HL-60/S4 treated with retinoic acid at 250 ng/mL for 4 days and 3 days (cell line): ENCODE measurements around the gene SRSF2.
"Not testable (repeated sequence)": the region's sequence is repeated elsewhere in the genome, so short reads cannot be mapped to it uniquely, and the experiment has no call there.

Experiments used
- in situ Hi-C: fragments of 300-500 bp; cut with MboI; formaldehyde crosslinking; loops from 2 replicates; pipeline ENCODE4 v1.7.0; 2022; ENCODE audit warnings: low sequenced_read_pairs

Gene SRSF2

DNA sequence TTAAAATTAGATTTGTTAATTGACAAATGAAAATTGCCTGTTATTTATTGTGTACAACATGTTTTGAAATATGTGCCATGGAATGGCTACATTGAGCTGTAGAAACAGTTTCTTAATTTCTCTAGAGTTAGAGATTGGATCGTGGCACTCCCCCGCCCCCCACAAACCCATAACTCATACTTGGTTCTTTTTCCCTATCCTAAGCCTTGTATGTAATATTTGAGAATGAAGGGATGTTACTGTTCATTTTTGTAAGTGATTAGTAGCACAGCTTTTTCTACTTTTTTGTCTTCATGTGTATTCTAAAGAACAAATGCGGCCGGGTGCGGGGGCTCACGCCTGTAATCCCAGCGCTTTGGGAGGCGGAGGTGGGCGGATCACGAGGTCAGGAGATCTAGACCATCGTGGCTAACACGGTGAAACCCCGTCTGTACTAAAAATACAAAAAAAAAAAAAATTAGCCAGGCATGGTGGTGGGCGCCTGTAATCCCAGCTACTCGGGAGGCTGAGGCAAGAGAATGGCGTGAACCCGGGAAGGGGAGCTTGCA is 2.5 kb upstream of the SRSF2 start:
- in situ Hi-C loops, result not testable (repeated sequence)

DNA sequence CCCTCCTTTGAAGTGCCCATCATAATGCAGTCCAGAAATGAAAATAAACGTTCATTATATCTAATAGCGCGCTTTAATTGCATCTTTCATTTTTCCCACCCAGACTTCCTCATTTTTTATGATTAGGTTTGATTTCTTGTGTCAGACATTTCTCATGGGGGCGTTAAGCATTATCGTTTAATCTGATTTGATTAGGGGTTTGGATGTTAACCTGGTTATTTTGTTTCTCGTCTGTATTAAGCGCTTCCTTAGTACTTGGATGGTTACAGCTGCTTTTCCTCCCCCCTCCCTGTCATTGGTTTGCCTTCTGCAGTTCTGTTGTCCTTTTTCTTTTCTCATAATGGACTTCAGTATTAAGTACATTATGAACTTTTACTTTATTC is 1.3 kb upstream of the SRSF2 start:
- in situ Hi-C loops, result no loop called here

DNA sequence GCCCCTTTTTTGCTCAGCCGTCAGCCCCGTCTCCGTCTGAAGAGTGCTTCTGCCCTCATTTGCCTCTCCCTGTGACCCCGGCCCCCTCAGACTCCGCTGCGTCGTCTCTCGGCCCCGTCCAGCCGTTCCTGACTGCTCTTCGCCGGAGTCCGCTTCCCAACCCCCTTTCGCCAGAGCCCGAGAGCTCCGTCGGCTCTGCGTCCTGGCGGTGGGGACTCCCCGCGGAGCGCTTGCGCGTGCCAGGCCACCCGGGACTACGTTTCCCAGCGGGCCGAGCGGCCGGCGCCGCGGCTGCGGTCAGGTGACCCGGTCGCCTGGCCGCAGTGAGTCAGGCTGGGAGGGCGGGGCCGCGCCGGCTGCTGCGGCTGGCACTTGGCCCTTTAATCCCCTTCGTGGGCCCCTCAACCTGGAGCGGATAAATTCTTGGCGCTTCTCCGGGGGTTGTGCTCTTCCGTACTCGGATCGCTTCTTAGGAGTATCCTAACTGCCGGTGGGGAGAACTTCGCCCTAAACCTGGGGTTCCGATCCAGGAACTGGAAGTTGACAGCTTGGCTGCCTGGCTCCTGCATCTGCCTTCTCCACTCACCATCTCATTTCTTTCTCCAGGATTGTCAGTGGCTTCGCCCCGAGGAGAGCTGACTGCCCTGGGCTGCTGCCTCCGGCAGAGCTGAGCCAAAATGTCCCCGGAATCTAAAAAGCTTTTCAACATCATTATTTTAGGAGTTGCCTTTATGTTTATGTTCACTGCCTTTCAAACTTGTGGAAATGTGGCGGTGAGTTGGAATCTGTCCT is 741 bp upstream of the SRSF2 start, which contains the start of gene MFSD11:
TSS of gene MFSD11 (plus strand) at position 444 of the 792 bp plus-strand sequence. CDS start at position 678, 234 bp downstream.
- in situ Hi-C loops, result no loop called here

DNA sequence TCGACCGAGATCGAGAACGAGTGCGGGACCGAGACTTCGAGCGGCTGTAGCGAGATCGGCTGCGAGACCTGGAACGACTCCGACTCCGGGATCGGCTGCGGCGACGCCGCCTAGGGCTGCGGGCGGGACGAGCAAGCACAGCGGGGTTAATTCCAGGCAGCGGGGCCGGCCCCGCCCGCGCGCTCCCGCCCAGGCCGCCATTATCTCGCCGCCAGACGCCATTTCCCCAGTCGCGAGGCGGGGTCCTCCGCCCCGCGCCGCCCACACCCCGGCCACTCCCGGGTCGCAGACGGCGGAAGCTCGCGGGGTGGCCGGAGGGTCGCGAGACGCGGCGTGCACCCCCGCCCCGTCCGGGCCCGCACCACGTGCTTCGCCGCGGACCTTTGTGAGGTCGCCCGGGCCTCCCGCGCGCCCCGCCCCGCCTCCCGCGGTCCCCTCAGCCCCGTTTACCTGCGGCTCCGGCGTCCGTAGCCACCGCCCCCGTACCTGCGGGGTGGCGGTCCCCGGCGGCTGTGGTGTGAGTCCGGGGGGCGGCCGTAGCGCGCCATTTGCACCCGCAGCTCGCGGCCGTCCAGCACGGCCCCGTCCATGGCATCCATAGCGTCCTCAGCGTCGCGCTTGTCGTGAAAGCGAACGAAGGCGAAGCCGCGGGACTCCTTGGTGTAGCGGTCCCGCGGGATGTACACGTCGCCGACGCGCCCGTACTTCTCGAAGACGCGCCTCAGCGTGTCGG is 616 bp downstream of the SRSF2 start:
- in situ Hi-C loops, result no loop called here

DNA sequence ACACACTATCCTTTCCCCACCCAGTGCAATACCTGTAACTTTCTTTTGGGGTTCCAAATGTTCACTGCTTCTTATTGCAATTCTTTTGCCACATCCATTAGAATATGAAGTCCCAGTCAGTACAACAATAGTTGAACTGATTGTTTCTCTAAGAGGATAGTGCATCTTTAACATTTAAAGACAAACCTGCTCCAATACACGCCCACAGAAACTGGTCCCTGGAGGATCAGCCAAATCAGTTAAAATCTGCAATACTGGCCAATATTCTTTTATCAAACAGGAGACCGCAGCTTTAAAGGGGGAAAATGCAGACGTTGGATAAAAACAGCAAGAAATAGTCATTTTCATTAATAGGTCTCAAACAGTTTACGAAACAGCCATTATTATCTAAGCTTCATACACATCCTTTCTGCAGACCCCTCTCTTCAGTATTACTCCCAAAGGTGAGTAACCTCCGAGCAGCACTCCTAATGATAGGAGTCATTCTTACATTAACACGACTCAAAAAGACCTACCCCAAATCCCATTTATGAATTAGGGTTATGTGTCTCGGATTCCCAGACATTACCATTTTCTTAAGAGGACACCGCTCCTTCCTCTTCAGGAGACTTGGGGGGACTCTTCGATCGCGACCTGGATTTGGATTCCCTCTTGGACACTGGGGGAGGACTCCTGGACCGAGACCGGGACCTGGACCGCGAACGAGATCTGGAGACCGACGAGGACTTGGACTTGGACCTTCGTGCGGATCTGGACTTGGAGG is 1.4 kb downstream of the SRSF2 start:
- in situ Hi-C loops, result no loop called here

DNA sequence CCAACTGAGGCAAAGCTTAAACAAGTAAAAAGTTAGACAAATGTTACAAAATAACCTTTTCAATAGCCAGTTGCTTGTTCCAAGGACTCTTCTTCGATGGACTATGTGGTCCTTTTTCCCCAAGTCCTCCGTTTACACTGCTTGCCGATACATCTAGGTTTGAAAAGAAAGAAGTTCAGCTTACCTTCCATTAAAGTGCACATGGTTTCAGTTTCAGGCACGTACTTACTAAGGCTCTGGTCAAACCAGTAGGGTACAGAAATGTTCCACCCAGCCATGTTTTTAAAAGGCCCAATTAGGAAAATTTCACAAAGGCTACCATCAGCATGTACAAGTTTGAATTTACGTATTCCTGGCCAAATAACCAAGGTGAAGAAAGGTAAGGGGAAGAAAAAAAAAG is 2.1 kb downstream of the SRSF2 start:
- in situ Hi-C loops, result no loop called here

DNA sequence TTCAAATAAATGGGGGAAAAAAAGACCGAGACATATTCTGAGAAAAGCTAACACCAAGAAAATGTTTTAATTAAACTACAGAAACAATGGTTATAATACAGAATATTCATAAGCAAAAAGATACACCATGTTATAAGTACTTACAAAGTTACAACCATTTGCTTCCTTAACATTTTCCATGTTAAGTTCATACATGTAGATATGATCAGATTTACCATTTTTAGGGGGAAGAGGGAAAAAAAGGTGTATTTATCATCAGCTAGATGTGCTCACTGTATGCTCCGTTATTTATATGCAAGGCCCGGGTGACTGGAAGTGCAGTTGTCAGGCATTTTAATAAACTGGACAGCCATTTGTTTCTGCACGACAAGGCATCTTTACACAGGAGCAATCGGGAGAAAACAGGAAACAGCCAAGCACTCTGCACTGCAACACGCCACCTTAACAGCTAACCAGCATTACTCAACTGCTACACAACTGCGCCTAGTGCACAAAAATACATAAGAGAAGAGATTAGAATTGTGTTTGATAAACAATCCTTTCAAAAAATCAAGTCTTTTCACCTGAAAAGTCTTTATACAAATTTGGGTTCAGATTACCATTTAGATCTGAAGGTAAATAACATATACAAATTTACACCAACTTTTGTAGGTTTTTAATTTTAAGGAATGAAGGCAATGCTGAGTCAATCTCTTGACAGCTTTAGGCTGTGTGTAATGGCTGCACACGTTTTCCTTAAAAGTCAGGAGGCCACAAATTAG is 2.9 kb downstream of the SRSF2 start:
- in situ Hi-C loops, result no loop called here

DNA sequence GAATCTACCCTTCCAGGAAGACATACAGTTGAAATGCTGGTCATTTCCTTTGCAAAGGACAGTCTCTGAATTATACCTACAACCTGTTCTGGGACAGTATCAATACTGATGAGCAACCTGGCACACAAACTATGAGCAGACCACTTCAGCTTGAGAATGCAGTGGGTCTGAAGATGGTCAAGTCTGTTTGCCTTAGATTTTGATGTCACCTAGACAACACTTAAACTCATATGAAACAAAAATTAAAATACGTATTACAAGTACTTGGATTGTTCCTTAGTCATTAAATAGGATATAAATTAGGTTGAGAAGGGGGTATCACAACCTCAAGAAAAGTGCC is 3.5 kb downstream of the SRSF2 start:
- in situ Hi-C loops, result no loop called here

DNA sequence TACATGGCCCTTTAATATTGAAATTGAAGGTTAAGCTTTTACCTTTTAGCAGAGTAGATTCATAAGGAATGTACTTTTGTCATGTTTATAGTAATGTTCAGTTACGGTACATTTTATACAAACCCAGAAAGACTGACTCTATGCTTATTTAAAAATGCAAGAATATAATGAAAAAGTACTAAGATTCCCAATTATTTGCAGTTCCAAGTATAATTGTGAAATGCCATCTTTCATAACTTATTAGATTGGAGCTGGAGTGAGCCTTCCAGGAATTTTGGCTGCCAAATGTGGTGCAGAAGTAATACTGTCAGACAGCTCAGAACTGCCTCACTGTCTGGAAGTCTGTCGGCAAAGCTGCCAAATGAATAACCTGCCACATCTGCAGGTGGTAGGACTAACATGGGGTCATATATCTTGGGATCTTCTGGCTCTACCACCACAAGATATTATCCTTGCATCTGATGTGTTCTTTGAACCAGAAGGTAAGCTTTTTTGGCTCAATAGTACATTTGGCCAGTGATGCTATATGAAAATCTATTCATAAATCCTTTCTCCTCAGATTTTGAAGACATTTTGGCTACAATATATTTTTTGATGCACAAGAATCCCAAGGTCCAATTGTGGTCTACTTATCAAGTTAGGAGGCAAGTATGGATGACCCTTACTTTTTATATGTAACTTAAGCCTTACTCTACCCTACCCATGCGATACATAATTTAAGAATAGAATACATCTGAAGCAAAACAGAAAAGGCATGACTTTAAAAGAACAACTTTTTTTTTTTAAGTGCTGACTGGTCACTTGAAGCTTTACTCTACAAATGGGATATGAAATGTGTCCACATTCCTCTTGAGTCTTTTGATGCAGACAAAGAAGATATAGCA is 4.2 kb downstream of the SRSF2 start:
- in situ Hi-C loops, result no loop called here

DNA sequence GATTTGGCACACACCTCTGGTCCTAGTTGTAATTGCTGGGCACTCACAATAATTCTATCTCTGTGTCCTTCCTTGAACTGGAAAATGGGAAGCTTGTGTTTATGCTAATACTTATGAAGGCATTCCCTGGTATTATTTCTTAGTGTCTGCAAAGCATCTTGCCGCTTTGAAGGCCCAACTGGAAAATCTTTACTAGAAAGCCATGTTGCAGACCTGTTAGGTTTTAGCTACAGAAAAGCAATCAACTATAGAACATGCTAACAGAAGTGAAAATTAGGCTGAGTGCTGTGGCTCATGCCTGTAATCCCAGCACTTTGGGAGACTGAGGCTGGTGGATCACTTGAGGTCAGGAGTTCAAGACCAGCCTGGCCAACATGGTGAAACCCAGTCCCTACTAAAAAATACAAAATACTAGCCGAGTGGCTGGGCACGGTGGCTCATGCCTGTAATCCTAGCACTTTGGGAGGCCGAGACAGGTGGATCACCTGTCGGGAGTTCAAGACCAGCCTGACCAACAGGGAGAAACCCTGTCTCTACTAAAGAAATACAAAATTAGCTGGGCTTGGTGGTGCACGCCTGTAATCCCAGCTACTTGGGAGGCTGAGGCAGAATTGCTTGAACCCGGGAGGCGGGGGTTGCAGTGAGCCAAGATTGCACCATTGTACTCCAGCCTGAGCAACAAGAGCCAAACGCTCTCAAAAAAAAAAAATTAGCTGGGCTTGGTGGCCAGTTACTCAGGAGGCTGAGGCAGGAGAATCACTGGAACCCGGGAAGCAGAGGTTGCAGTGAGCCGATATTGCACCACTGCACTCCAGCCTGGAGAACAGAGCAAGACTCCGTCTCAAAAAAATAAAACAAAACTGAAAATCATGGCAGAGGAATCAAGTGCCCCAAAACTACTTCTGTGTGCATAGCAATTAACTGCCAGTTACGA is 5.1 kb downstream of the SRSF2 start:
- in situ Hi-C loops, result not testable (repeated sequence)

DNA sequence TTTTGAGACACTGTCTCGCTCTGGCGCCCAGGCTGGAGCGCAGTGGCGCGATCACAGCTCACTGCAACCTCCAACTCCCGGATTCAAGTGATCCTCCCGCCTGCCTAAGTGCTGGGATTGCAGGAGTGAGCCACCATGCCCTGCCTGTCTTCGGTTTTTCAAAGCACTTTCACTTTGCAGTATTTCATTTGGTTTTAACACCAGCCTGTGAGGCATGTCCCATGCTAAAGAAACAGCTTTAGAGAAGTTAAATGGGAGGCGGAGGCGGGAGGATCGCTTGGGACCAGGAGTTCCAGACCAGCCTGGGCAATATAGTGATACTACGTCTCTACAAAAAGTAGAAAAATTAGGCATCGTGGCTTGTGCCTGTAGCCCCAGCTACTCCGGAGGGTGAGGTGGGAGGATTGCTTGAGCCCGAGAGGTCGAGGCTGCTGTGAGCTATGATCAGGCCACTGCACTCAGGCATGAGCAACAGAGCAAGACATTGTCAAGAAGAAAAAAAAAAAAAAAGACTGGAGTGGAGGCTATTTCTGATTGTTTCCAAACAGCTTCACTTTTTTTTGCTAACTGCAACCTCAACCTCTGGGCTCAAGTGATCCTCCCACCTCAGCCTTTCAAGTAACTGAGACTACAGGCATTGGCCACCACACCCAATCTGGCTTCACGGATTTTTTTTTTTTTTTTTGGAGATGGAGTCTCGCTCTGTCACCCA is 9.2 kb downstream of the SRSF2 start:
- in situ Hi-C loops, result no loop called here

DNA sequence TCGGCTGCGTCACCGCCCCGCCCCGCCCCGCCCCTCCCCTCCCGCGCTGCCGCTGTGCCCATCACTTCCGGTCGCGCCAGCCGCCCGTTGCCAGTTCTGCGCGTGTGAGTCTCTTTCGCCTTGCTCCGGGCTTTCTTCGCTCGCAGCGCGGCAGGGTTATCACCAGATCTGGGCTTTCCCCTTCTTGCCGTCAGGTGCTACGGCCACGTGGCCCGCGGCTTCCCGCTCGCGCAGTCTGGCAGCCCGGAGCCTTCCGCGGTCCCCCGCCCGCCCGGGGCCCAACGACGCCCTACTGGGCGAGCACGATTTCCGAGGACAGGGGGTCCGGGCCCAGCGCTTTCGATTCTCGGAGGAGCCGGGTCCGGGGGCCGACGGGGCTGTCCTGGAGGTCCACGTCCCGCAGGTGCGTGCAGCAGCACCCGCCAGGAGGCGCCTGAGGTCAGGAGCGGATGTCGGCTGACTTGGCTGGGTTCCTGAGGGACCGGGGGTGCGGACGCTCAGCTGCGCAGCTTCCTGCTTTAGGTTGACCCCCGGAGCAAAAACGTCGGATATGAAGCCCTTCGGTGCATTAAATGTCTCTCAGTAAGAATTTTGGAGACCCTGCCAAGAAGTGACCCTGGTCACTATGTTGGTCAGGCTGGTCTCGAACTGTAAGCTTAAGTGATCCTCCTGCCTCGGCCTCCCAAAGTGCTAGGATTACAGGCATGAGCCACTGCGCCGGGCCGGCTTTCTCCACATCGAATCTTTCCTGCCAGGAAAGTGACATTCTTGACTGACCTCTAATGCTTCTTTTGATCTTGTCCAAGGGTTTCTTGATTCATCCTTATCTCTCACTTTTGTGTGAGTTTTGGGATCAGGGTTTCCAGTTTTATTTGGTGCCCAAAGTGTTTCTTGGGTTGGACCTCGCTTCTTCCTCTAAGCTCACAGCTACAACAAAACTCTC is 10.1 kb downstream of the SRSF2 start, which contains the start of gene METTL23:
TSS of gene METTL23 (plus strand) at position 64 of the 943 bp plus-strand sequence. CDS start 2,872 bp downstream, outside the sequence.
- in situ Hi-C loops, result no loop called here

DNA sequence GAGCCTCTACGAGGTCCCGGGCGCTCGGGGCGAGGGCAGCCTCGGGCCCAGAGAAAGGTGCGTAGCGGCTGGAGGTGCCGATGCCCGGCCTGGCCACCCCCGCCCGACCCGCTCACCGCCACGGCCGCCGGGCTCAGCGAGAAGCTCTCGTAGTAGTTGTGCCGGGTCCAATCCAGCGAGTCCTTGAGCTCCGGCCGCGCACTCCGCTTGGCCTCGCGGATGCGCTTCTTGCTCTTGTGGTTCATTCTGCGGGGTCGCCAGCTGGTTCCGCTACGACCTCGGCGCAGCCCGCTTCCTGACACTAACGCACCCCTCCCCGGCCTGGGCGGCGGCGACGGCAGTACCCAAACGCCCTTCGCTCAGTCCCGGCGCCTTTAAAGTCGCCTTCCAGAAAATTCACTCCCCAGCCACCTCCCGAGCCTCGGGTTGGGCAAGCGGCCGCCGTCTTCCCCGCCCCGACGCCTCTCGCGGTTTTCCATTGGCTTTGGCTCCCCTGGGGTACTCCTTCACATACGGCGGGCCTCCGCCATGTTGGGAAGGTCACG is 10.8 kb downstream of the SRSF2 start, which contains the start of gene JMJD6:
TSS of gene JMJD6 (minus strand) at position 376 of the 545 bp plus-strand sequence. CDS start at position 245, 131 bp downstream.
- in situ Hi-C loops, result no loop called here

DNA sequence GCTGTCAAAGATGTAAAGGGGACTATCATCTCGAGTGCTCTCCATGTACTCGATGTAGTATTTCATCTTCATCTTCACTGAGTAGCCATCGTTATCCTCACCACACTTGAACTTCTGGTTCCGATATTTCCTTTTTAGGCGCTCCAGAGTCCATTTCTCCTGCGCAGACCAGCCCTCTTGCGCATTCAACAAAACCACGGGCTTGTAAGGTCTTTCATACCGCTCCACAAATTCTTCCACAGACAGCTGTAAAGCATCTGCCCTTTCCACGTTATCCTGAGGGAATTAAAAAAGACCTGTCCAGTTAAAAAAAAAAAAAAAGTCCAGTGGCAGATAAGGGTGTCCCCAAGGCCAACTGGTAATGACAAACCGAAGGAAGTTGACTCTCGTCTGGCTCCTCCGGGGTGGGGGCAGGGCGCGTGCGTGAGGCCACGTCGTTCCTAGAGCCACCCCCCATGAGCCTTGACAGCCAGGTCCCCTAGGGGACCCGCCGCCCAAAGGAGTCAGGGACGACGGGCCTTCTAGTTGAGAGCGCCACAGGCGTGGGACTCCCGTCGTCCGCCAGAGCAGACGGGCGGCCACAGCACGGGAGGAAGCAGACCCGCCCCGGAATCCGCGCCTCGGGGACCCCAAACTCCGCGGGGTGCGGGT is 11.4 kb downstream of the SRSF2 start:
- in situ Hi-C loops, result no loop called here

DNA sequence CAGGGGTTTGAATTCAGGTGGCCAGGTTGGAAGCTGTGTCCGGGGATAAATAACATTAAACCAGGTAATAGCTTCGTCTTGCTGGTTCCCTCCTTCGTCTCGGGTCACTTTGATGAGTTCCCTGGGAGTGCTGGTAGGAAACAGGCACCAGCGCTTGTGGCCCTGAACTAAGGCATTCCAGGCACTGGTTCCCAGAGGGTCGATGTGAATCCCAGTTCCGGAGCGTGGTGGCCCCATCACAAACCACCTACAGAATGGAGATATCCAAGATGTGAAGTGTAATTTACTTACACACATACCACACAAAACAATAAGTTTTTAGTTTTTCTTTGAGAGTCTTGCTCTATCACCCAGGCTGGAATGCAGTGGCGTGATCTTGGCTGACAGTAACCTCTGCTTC is 13.3 kb downstream of the SRSF2 start:
- in situ Hi-C loops, result no loop called here

DNA sequence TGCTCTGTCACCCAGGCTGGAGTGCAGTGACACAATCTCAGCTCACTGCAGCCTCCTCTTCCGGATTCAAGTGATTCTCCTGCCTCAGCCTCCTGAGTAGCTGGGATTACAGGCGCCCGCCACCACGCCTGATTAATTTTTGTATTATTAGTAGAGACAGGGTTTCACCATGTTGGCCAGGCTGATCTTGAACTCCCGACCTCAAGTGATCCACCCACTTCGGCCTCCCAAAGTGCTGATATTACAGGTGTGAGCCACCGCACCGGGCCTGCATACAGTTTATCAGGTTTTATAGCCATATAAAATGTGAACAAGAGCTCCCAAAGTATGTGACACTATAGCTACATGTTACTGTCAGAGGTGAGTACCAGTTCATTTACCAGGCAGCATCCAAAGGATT is 14.2 kb downstream of the SRSF2 start:
- in situ Hi-C loops, result not testable (repeated sequence)
